Measurements from ENCODE around the gene CETP. TPM values are rescaled to one million over a fixed set of nuclear protein-coding genes. Genes with fewer than 3 reads are reported as not detected.

Gene CETP
- total RNA-seq, 1 donor from 2014 or later = not detected

DNA sequence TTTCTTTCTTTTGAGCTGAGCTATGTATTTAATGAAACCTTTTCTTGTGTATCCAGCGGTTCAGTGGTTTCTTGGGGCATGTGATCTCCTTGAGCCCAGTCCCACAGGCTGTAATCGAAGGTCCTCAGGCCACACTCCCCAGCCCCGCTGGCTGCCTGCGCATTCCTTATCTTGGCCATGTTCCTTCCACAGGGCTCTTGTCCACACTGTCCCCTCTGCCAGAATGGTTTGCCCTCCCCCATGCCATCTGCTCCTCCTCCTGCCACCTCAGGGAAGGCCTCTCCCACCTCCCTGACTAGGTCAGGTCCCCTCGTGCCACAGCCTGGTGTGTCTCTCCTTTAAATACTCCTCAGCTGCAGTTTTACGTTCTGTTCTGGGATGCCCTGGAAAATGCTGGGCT, 15.5 kb downstream of the CETP start:
- TF ChIP-seq, protein P1, sequence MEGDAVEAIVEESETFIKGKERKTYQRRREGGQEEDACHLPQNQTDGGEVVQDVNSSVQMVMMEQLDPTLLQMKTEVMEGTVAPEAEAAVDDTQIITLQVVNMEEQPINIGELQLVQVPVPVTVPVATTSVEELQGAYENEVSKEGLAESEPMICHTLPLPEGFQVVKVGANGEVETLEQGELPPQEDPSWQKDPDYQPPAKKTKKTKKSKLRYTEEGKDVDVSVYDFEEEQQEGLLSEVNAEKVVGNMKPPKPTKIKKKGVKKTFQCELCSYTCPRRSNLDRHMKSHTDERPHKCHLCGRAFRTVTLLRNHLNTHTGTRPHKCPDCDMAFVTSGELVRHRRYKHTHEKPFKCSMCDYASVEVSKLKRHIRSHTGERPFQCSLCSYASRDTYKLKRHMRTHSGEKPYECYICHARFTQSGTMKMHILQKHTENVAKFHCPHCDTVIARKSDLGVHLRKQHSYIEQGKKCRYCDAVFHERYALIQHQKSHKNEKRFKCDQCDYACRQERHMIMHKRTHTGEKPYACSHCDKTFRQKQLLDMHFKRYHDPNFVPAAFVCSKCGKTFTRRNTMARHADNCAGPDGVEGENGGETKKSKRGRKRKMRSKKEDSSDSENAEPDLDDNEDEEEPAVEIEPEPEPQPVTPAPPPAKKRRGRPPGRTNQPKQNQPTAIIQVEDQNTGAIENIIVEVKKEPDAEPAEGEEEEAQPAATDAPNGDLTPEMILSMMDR (IDR thresholded peaks at IDR 0.05; ENCODE audit: partially characterized antibody, unreplicated experiment) = no peak
- no peak for DNase-seq
- H3K27me3 Mint-ChIP-seq (ENCODE audit: unreplicated experiment) = peaks cover 9% of the 10 kb centered on the region
- peaks cover 4% of the 10 kb centered on the region for H3K9me3 Mint-ChIP-seq (ENCODE audit: unreplicated experiment)
- peaks cover 4% of the 10 kb centered on the region for H3K4me1 Mint-ChIP-seq (ENCODE audit: low read depth, unreplicated experiment)
- peaks cover 4% of the 10 kb centered on the region for H3K36me3 Mint-ChIP-seq (ENCODE audit: unreplicated experiment)
- H3K27ac Mint-ChIP-seq (ENCODE audit: unreplicated experiment) = no peak overlapping the region
- H3K4me3 Mint-ChIP-seq (ENCODE audit: unreplicated experiment) = no peak overlapping the region

DNA sequence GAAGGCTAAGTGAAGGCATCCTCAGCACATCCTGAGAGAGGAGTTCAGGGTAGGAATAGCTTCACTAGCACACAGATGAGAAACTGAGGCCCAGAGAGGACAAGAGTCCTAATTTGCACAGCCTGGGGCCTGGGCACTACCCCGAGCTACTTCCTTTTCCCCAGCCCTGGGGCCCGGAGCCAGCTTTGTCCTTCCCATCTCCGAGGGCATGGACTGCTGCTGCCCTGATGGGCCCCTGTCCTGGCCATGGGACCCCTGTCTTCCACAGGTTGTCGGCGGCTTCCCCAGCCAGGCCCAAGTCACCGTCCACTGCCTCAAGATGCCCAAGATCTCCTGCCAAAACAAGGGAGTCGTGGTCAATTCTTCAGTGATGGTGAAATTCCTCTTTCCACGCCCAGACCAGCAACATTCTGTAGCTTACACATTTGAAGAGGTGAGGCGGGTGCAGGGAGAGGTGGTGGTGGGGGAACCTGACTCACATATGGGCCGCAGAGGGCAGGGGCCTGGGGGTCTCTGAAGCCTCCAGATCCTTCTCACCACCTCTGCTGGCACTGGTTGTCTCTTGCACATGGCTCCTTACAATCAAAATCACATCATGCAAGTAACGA, 16.2 kb downstream of the CETP start:
- Mint-ChIP-seq H3K9me3 (ENCODE audit: unreplicated experiment) (peaks cover 4% of the 10 kb centered on the region), H3K4me1 (ENCODE audit: low read depth, unreplicated experiment) (peaks cover 4% of the 10 kb centered on the region), H3K27me3 (ENCODE audit: unreplicated experiment) (peaks cover 6% of the 10 kb centered on the region), H3K4me3 (ENCODE audit: unreplicated experiment) (no peak overlapping the region), H3K27ac (ENCODE audit: unreplicated experiment) (no peak overlapping the region), H3K36me3 (ENCODE audit: unreplicated experiment) (peaks cover 4% of the 10 kb centered on the region)
- DNase-seq = no peak
- TF ChIP-seq, protein P1 (IDR thresholded peaks at IDR 0.05; ENCODE audit: partially characterized antibody, unreplicated experiment) = no peak

DNA sequence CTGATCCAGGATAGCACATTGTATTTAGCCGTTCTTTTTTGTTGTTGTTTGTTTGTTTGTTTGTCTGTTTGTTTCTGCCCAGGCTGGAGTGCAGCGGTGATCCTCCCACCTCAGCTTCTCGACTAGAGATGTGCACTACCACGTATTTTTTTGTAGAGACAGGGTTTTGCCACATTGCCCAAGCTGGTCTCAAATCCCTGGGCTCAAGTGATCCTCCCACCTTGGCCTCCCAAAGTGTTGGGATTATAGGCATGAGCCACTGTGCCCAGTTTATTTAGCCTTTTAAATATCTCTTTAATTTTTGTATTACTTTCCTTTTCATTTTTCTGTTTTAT, 18.4 kb downstream of the CETP start:
- peaks cover 6% of the 10 kb centered on the region for H3K4me1 Mint-ChIP-seq (ENCODE audit: low read depth, unreplicated experiment)
- H3K4me3 Mint-ChIP-seq (ENCODE audit: unreplicated experiment) = no peak overlapping the region
- H3K36me3 Mint-ChIP-seq (ENCODE audit: unreplicated experiment) = peaks cover 4% of the 10 kb centered on the region
- DNase-seq = no peak
- H3K9me3 Mint-ChIP-seq (ENCODE audit: unreplicated experiment) = no peaks in the 10 kb centered on the region
- peaks cover 3% of the 10 kb centered on the region for H3K27me3 Mint-ChIP-seq (ENCODE audit: unreplicated experiment)
- H3K27ac Mint-ChIP-seq (ENCODE audit: unreplicated experiment) = no peak overlapping the region
- TF ChIP-seq, protein P1 (IDR thresholded peaks at IDR 0.05; ENCODE audit: partially characterized antibody, unreplicated experiment) = no peak

DNA sequence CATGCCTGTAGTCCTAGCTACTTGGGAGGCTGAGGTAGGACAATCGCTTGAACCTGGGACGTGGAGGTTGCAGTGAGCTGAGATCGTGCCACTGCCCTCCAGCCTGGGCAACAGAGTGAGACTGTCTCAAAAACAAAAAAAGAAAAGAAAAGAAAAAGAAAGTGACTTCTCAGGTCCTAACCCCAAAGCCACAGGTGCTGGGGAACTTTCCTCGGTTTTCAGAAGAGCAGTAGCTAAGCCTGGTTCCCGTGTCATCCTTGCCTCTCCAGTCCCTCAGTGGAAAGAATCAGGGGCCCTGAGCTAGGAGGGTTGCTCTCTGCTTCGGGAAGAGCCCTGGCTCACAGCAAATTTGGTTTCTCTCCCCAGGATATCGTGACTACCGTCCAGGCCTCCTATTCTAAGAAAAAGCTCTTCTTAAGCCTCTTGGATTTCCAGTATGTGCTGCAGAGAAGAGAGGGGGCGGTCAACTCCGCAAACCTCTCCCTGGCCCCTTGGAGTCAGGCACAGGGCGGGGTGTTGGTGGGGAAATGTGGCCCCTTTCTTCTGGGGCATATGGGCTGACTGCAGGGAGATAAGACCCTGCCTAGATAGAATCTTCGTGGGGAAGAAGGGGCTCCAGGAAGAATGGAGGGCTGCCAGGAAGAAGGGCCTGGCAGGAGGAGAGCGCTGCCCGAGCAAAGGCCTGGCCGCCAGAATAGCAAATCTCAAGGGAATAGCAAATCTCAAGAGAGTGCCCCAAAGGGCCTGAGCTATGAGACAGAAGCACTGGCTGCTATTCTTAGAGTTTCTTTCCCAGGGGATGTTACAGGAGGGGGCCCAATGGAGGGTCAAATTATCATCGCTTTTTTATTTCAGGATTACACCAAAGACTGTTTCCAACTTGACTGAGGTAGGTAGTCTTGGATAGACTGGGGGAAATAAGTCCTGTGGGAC, 19.3 kb downstream of the CETP start:
- Mint-ChIP-seq H3K27ac (ENCODE audit: unreplicated experiment) (no peak overlapping the region), H3K4me1 (ENCODE audit: low read depth, unreplicated experiment) (peaks cover 6% of the 10 kb centered on the region), H3K4me3 (ENCODE audit: unreplicated experiment) (no peak overlapping the region), H3K36me3 (ENCODE audit: unreplicated experiment) (peaks cover 4% of the 10 kb centered on the region), H3K9me3 (ENCODE audit: unreplicated experiment) (no peaks in the 10 kb centered on the region), H3K27me3 (ENCODE audit: unreplicated experiment) (peaks cover 2% of the 10 kb centered on the region)
- TF ChIP-seq, protein P1 (IDR thresholded peaks at IDR 0.05; ENCODE audit: partially characterized antibody, unreplicated experiment) = no peak
- DNase-seq = no peak

DNA sequence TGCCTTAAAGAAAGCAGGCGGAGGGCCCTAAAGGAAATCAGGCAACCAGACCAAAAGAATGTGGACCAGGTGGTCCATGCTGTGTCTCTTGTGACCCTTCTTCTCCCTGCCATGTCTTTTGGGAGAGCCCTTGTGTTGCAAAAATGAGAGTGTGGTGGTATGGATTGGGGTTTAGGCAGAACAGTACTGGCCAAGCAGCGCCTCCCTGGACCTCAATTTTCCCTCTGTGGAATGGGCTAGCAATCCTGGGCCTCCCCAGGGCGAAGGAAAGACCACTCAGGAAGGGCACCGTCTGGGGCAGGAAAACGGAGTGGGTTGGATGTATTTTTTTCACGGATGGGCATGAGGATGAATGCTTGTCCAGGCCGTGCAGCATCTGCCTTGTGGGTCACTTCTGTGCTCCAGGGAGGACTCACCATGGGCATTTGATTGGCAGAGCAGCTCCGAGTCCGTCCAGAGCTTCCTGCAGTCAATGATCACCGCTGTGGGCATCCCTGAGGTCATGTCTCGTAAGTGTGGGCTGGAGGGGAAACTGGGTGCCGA, 20.1 kb downstream of the CETP start:
- Mint-ChIP-seq H3K36me3 (ENCODE audit: unreplicated experiment) (no peaks in the 10 kb centered on the region), H3K27ac (ENCODE audit: unreplicated experiment) (no peak overlapping the region), H3K9me3 (ENCODE audit: unreplicated experiment) (no peaks in the 10 kb centered on the region), H3K4me3 (ENCODE audit: unreplicated experiment) (no peak overlapping the region), H3K27me3 (ENCODE audit: unreplicated experiment) (peaks cover 2% of the 10 kb centered on the region), H3K4me1 (ENCODE audit: low read depth, unreplicated experiment) (peaks cover 6% of the 10 kb centered on the region)
- TF ChIP-seq, protein P1 (IDR thresholded peaks at IDR 0.05; ENCODE audit: partially characterized antibody, unreplicated experiment) = no peak
- no peak for DNase-seq
